Measurements from ENCODE around the gene LRRK1.

- TF ChIP-seq POLR2A (IDR thresholded peaks at IDR 0.05), result no peak
- no peak for TF ChIP-seq POLR2AphosphoS5 (IDR thresholded peaks at IDR 0.05)
These were observed 126.9 kb downstream of the LRRK1 start for GRCh38 chr15:101045835-101046691.

Measured in stomach (tissue), 4 donors.